Measurements from ENCODE around the gene HS3ST5.

GRCh38 chr6:114194362-114195026 is 148.3 kb downstream of the HS3ST5 start:
- TF ChIP-seq BHLHE40 (IDR thresholded peaks at IDR 0.05; ENCODE audit: borderline replicate concordance) (no peak), ZNF384 (IDR thresholded peaks at IDR 0.05) (no peak), ELF4 (IDR thresholded peaks at IDR 0.05) (no peak), FOXM1 (IDR thresholded peaks at IDR 0.05; ENCODE audit: borderline replicate concordance) (no peak), HDGF (IDR thresholded peaks at IDR 0.05; ENCODE audit: borderline replicate concordance) (no peak), SUZ12 (IDR thresholded peaks at IDR 0.05) (no peak), FOXK2 (IDR thresholded peaks at IDR 0.05) (no peak), L3MBTL2 (conservative IDR thresholded peaks at IDR 0.05) (no peak), TARDBP (IDR thresholded peaks at IDR 0.05) (no peak), ARNT (IDR thresholded peaks at IDR 0.05) (no peak), NFRKB (IDR thresholded peaks at IDR 0.05) (no peak), SP1 (IDR thresholded peaks at IDR 0.05) (no peak)
